ENCODE data around the gene POU2AF1. TPM values are rescaled to one million over a fixed set of nuclear protein-coding genes. Genes with fewer than 3 reads are reported as not detected.

The POU2AF1 gene
- total RNA-seq, 1 donor from 2014 or later: not detected

GRCh38 chr11:111352231-111352746 is 26.8 kb downstream of the POU2AF1 start:
- intact Hi-C loops (cut with DNase I): no loop called here
- peaks cover 9% of the 10 kb centered on the region for H3K4me1 ChIP-seq
- no peaks in the 10 kb centered on the region for H3K27me3 ChIP-seq
- no peak for TF ChIP-seq POLR2AphosphoS5 (IDR thresholded peaks at IDR 0.05; ENCODE audit: insufficient read depth in 1 of 2, low read depth in 1 of 2)
- no peak for TF ChIP-seq POLR2A (IDR thresholded peaks at IDR 0.05)
- H3K9me3 ChIP-seq: no peaks in the 10 kb centered on the region
- H3K36me3 ChIP-seq: no peaks in the 10 kb centered on the region
- H3K27ac ChIP-seq: no peak overlapping the region
- DNase-seq (ENCODE audit: extremely low spot score in 2 of 2): no peak
- H3K4me3 ChIP-seq: no peak overlapping the region

GRCh38 chr11:111351374-111352055 is 27.6 kb downstream of the POU2AF1 start:
- H3K4me1 ChIP-seq: peaks cover 15% of the 10 kb centered on the region
- intact Hi-C loops (cut with DNase I): no loop called here
- TF ChIP-seq POLR2AphosphoS5 (IDR thresholded peaks at IDR 0.05; ENCODE audit: insufficient read depth in 1 of 2, low read depth in 1 of 2) (no peak), POLR2A (IDR thresholded peaks at IDR 0.05) (no peak), CTCF (IDR thresholded peaks at IDR 0.05) (no peak)
- peak in 1 of 2 donors; percentile 54 for DNase-seq (ENCODE audit: extremely low spot score in 2 of 2)
- no peaks in the 10 kb centered on the region for H3K27me3 ChIP-seq
- H3K9me3 ChIP-seq: no peaks in the 10 kb centered on the region
- H3K4me3 ChIP-seq: no peak overlapping the region
- no peaks in the 10 kb centered on the region for H3K36me3 ChIP-seq
- no peak overlapping the region for H3K27ac ChIP-seq

GRCh38 chr11:111350811-111351210 is 28.3 kb downstream of the POU2AF1 start:
- no peak for TF ChIP-seq POLR2A (IDR thresholded peaks at IDR 0.05)
- TF ChIP-seq POLR2AphosphoS5 (IDR thresholded peaks at IDR 0.05; ENCODE audit: insufficient read depth in 1 of 2, low read depth in 1 of 2): no peak
- no peak for TF ChIP-seq CTCF (IDR thresholded peaks at IDR 0.05)
- no peaks in the 10 kb centered on the region for H3K36me3 ChIP-seq
- H3K27ac ChIP-seq: no peak overlapping the region
- no peak overlapping the region for H3K4me3 ChIP-seq
- H3K4me1 ChIP-seq: peaks cover 18% of the 10 kb centered on the region
- intact Hi-C loops (cut with DNase I): no loop called here
- no peak for DNase-seq (ENCODE audit: extremely low spot score in 2 of 2)
- no peaks in the 10 kb centered on the region for H3K27me3 ChIP-seq
- no peaks in the 10 kb centered on the region for H3K9me3 ChIP-seq

- no peaks in the 10 kb centered on the region for H3K36me3 ChIP-seq
- H3K27me3 ChIP-seq: no peaks in the 10 kb centered on the region
- H3K27ac ChIP-seq: no peak overlapping the region
- peaks cover 22% of the 10 kb centered on the region for H3K4me1 ChIP-seq
- no peak overlapping the region for H3K4me3 ChIP-seq
- H3K9me3 ChIP-seq: no peaks in the 10 kb centered on the region
- no peak for TF ChIP-seq CTCF (IDR thresholded peaks at IDR 0.05)
- no peak for TF ChIP-seq POLR2A (IDR thresholded peaks at IDR 0.05)
- TF ChIP-seq POLR2AphosphoS5 (IDR thresholded peaks at IDR 0.05; ENCODE audit: insufficient read depth in 1 of 2, low read depth in 1 of 2): no peak
- DNase-seq (ENCODE audit: extremely low spot score in 2 of 2): no peak
- intact Hi-C loops (cut with DNase I): no loop called here
Observed at GRCh38 chr11:111349191-111349695, 29.8 kb downstream of the POU2AF1 start.

GRCh38 chr11:111348147-111348546 is 30.9 kb downstream of the POU2AF1 start:
- H3K27ac ChIP-seq: no peak overlapping the region
- intact Hi-C loops (cut with DNase I): no loop called here
- TF ChIP-seq POLR2A (IDR thresholded peaks at IDR 0.05): no peak
- no peak for TF ChIP-seq CTCF (IDR thresholded peaks at IDR 0.05)
- TF ChIP-seq POLR2AphosphoS5 (IDR thresholded peaks at IDR 0.05; ENCODE audit: insufficient read depth in 1 of 2, low read depth in 1 of 2): no peak
- peaks cover 23% of the 10 kb centered on the region for H3K4me1 ChIP-seq
- no peaks in the 10 kb centered on the region for H3K27me3 ChIP-seq
- H3K4me3 ChIP-seq: no peak overlapping the region
- no peak for DNase-seq (ENCODE audit: extremely low spot score in 2 of 2)
- no peaks in the 10 kb centered on the region for H3K36me3 ChIP-seq
- no peaks in the 10 kb centered on the region for H3K9me3 ChIP-seq

Data from vagina (tissue), 2 donors.